GM18502 (cell line): ENCODE results near the gene BIN1.
A peak's percentile ranks its signal among the peaks of the same experiment; 100 is the strongest.
"Not testable (repeated sequence)": the region's sequence is repeated elsewhere in the genome, so short reads cannot be mapped to it uniquely, and the experiment has no call there.

Source experiments
- ATAC-seq: cut with Tn5 transposase; IDR thresholded peaks from one replicate; pipeline ENCODE4 v1.9.1; 2021; ENCODE audit warnings: mild to moderate bottlenecking; ENCODE audit not compliant: unreplicated experiment, poor library complexity

The BIN1 gene

DNA sequence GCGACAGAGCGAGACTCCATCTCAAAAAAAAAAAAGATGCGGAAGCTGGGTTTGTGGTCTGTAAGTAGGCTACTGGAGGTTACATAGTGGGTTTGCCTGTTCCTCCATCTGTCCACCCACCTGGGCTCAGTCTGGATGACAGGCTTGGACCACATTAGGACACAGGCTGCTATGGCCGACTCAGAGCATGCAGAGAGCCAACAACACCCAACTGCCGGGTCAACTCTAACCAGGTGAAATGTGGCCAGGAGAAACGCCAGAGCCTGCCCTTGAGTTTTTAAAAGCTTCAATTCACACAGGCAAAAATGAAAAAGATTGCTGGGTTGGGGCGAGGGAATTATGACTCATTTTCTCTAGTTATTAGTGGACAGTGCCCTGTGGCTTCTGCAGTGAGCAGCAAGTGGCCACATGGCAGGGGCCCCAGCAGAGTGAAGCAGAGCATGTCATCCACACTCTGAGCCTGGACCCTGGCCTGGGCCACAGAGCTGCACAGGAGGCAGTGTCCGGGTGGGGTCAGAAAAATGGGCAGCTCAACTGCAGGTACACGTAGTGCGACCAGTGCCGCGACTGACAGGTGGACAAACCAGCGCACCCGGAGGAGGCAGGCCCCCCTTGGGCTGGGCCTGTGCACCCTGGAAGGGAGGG is 67.4 kb downstream of the BIN1 start:
- ATAC-seq = peak; percentile 79

DNA sequence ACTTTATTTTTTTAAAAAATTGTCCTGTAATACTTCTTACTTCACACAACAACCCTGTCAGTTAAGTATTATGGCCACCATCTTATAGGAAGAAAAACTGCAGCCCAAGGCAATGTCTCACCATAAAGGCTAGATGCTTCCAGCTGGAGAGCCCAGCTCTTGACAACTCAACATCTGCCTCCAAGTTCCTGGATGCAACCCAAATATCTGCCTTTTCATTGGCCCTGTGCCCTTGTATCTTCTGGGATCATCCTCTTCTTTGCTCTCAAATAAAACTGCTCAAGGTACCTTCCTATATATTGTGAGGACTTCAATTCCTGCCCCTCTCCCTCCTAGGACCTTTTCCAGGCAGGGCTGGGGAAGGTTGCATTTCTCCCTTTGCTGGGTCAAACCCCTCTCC is 69.5 kb downstream of the BIN1 start:
- ATAC-seq = no peak

DNA sequence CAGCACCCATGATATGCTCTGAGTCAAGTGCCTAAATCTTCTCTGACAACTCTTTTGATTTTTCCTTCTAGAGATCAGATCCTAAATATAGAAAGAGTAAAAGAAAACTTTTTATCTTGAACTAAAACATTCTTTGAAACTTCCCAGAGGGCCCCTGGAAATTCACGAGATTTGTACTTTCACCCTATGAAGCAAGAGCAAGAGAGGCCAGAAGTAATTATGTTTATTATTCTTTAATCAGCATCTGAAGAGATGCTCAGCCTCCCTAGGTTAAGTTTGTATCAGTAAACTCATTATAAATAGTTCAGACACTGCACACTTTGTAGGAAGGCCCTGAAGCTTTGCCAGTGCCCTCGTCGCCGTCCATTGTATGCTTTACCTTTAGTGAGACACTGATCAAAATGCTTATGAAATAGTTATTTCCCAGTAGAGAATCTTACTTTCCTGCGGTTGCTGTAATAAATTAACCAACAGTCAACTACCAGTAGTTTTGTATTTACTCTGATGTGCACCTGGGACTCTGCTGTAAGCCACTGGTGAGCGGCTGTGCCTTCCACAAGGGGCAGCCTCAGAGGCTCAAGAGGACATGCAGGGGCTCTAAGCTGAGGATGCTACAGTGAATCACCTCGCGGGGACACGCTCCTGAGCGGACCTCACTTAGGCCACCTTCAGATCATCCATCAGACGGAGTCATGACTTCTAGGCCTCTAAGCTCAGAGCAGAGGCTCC is 71.9 kb downstream of the BIN1 start:
- ATAC-seq = no peak

DNA sequence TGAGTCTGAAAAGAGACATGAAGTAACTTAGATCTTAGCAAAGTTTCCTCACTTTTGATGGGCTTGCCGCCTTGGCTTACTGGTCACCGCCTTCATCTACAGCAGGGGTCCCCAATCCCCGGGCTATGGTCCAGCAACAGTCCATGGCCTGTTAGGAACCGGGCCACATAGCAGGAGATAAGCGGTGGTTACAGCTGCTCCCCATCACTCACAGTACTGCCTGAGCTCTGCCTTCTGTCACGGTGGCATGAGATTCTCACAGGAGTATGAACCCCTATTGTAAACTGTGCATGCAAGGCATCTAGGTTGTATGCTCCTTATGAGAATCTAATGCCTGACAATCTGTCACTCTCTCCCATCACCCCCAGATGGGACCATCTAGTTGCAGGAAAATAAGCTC is 72.9 kb downstream of the BIN1 start:
- ATAC-seq = no peak

DNA sequence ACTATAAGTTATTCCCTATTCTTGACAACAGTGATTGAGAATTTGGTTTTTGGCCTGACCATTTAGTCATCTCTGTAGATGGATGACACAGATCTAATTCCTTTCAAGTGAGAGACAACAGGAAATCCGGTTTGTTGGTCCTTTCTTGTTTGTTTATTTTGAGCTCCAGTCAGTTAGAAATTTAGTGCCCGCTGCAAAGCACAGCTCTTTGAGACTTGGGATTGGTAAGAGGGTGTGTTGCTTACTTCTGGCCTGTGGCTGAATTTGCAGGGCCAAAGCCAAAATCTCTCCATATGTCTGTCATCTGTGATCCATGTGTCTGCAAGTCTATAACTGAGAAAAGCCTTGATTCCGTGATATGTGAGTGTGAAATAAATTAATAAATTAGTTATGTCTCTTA is 74.3 kb downstream of the BIN1 start:
- ATAC-seq = no peak

DNA sequence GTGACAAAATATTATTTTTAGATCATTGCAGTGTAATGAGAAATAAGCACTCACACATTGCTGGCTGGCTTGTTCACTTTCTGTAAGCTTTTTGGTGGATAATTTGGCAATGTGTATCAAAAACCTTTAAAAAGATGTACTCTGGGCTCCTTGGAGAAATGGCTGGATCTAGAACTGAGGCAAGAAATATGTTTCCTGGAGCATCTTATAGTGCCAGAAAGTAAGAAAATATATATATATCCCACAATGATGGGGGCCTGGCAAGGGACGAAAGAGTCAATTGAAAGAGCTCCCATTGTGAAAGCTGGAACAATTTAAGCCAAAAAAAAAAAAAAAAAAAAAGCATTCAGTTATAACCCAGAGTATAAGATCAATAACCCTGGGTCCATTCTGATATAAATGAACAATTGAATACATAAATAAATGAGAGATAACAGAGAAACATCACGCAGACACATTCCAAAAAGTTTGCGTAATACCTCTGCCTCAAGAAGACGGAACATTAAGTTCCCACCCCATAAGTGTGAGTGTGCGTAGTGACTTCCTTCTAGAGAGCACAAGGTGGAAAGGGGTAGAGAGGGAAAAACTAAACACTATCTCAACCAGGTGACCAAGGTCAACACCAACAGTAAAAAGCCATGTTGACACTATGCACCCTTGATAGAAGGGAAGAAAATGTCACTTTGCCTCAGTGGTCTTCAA is 77.5 kb downstream of the BIN1 start:
- no peak for ATAC-seq

DNA sequence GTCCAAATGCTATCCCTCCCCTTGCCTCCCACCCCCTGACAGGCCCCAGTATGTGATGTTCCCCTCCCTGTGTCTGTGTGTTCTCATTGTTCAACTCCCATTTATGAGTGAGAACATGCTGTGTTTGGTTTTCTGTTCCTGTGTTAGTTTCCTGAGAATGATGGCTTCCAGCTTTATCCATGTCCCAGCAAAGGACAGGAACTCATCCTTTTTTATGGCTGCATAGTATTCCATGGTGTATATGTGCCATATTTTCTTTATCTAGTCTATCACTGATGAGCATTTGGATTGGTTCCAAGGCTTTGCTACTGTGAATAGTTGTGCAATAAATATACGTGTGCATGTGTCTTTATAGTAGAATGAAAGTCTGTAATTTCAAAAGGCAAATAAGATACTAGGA is 78.2 kb downstream of the BIN1 start:
- ATAC-seq = not testable (repeated sequence)

DNA sequence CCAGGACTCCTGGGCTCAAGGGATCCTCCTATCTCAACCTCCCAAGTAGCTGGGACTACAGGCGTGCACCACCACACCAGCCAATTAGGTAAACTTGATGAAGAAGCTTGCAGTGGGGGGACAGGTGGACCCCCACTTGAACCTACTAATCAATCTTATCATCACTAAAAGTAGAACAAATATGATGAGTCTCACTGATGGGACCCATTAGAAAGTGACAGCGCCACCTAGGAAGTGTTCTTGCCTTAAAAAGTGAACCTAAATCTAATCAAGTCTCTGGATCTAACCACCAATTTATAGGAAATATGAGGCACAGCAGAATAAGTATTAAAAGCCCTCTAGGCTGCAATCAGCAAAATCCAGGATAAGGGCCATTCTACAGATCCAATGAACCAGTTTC is 79.2 kb downstream of the BIN1 start:
- no peak for ATAC-seq

DNA sequence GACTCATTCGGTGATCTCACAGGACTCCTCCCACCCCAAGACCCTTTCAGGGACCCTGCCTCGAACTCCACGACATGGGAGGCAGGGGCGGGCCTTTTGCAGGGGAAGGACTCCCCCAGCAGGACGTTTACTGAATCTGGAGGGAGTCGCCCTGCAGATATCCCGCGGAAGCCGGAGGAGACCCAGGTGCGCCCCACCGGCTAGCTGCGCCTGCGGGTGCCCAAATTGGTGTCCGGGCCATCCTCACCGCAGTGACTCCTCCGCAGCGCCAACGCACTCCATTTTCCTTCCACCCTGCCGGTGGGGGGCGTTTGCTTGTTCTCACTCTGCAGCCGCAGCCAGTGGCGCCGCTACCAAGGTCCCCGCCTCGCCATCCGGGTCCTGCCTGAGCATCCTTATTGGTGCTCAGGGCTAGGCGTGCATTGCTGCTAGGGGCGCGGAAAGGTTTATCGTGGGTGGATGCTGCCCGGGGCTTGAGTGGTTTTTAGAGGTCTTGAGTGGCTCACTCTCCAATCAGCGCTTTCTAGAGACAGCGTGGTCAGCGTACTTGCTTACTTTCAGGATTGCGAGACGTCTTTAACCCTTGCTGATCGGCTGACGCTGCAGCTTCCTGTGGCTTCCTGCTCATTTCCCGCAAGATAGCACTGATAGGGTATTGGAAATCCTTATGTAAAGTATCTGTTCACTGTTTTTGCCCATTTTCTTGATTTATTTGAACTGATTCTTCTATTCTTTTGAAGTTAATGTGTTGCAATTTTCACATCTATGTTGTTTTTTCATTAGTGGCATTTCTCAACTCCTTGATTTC is 81.4 kb downstream of the BIN1 start:
- peak; percentile 97 for ATAC-seq

DNA sequence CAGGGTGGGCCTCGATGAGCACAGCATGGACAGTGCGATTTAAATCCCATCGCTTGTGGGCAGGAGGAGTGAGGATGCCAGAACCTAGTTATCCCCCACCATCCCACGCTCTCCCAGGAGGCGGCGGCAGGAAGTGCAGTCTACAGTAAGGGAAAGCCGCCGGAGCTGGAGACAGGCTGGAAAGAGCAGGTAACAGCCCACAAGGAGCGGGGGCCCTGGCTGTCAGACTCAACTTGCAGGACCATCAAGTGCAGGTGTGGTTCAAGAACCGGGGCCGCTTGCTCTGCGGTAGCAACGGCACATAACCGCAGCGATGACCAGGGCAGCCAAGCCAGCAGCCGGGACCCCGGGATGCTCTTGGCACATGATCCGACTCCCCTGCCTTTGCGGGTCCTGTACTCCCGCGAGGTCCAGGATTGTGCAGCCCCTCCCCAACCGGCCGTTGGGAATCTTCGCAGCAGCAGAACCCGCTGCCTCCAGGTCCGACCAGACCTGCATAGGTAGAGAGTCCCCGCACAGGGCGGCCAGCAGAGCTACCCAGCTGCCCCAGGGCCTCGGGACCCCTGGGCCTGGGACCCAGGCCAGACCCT is 82.1 kb downstream of the BIN1 start:
- peak; percentile 5 for ATAC-seq

DNA sequence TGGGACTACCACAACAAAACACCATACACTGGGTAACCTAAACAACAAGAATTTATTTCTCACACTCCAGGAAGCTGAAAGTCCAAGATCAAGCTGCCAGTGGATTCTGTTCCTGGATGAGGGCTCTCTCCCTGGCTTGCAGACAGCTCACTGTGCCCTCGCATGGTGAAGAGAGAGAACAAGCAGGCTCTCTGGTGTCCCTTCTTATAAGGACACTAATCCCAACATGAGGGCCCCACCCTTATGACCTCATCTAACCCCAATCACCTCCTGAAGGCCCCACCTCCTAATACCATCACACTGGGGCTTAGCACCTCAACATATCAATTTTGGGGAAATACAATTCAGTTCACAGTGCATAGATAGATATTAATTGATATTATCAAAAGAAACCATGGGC is 83.5 kb downstream of the BIN1 start:
- ATAC-seq = no peak

DNA sequence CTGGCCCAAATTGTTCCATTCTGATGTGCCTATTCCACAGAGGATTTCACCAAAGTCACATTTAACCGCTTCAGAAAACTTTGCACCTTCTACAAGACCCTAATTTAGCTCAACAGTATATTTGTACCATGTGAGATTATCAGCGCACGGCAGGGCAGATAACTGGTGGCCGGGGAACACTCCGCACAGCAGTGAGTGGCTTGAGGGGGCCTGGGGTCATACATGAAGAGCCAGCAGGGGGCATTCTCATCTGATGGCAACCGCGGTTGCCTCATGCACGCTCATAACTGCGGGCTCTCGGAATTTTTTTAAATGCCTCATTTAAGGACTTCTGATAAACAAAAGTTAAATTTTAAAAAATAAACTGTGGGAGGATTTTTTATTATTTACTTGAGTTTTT is 84.1 kb downstream of the BIN1 start:
- no peak for ATAC-seq

DNA sequence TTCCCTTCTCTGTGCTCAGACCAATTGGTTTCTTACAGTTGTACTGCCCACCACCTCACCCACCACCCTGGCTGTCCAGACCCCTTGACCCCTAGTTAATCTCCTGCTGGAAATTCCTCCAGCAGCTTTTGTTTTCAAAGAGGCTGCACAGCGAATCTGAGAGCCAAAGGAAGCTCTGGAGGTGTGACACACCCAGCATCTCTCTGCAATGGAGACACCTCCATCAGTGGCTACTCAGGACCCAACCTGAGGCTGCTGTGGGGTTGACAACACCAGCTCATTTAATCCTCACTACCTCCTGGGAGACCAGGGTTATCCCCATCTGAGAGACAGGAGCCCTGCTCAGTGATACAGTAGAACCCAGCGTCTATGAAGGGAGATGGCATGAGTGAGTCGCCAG is 86.4 kb downstream of the BIN1 start:
- no peak for ATAC-seq

DNA sequence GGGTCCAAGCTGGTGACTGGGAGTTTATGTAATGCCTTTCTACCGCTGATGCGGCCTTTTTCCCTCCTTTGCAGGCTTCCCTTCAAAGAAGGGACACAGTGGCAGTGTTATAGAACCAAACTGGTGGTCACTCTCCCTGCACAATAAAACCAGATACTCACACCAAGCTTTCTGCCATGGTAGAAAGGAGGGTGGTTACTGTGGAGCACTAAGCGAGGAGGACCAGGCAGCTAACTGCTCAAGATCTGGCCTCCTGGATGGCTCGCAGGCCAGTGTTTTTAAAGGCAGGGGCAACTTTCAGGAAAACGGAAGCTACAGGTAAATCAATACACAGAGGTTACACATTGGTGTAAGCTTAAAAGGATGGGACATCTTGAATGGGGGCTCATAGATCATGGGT is 89.4 kb downstream of the BIN1 start:
- no peak for ATAC-seq

DNA sequence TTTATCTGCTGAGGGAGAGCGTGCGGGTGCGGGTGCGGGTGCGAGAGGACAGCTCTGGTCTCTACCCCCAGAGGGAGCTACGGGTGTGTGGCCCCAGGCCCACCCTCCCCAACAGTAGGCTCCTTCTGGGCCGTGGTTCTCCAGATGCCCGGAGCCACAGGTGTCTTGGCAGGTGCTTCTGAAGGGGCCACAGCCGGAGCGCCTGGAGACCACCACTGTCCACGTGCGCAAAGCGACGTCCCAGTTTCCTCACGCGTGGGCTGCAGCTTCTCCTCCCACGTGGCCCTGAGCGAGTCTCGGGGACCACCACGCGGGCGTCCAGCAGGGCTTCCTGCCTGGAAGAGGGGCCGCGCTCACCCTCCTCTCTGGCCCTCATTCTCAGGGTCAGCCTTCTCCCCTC is 90.6 kb downstream of the BIN1 start:
- ATAC-seq = no peak

DNA sequence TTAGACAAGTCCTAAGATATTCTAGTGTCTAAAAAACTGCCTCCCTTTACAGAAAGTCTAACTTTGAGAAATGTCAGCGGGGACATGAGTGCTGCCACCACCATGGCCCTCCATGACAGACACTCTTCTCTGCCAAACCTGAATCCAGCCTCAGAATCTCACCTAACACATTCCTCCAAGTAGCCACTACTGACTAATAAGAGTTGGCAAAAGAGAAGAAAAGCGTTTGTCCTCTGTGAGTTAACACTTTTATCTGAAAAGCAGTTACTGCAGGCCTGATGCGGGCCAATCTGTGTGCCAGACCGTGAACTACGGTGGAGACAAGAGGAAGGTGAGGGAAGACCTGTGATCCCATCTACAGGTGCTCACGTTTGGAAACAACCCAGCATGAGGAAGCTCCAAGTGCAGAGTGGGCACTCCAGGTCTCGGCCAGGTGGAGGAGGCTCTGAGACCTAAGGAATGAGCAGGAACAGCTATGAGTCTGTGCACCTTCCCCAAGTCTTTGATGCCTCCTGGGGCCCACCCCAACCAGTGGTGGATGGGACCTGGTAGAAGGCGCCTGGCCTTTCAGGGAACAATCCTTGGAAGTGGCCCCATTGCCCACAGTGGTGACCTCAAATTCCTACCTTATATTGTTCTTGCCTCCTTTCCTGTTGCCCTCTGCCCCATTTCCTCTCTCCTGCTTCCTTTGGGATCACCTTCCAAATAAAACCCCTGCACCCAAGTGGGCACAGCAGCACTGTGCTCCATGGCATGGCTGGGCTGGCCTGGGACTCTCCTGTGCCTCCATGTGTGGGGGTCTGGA is 91.6 kb downstream of the BIN1 start:
- ATAC-seq = no peak

DNA sequence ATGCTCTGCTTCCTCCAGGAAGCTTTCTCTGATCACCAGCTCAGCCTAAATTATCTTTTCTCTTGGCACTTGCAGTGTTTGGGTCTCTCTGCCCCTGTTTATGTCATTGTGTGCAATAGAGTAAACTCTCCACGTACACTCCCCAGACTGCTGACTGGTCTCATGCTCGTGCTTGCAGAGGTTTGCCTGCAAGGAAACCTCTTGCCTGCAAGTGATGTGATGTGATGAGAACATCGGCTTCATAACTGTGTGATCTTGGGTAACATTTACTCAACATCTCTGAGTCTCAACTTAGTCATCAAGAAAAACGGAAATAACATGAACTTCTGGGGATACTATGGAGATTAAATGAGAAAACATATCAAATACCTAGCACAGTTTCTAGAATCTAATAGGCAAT is 92.3 kb downstream of the BIN1 start:
- no peak for ATAC-seq

DNA sequence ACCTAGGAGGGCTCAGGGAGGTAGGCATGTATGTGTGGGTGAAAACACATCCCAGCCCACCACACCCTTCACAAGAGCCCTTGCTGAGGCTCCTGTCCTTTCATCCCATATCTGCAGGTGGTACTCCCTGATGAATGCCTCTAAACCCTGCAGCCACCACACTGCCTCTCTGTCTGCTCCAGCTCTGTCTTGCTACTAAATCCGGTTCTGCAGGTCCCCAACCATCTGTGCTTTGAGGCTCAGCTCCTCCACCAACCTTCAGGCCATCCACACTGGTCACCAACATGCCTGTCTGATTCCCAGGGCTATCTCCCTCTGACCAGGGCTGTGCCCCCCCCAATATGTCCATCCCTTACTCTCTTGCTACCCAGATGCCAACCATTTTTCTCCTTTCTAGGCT is 92.7 kb downstream of the BIN1 start:
- ATAC-seq = no peak

DNA sequence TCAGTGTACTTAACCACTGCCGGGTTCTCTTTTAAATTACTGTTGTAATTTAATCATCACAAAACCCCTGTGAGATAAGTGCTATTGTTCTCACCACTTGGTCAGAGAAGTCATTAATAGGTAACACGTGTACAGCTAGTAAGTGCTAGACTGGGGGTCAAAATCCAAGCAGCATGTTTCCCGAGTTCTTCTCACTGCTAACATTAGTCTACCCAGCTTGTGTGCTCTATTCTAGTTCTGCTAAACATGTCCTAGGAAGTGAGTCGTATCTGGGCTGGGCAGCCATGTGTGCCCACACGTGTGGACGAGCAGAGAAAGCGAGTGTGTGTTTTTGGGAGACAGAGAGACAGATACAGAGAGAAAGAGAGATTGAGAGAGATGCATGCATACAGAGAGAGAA is 94.1 kb downstream of the BIN1 start:
- no peak for ATAC-seq

DNA sequence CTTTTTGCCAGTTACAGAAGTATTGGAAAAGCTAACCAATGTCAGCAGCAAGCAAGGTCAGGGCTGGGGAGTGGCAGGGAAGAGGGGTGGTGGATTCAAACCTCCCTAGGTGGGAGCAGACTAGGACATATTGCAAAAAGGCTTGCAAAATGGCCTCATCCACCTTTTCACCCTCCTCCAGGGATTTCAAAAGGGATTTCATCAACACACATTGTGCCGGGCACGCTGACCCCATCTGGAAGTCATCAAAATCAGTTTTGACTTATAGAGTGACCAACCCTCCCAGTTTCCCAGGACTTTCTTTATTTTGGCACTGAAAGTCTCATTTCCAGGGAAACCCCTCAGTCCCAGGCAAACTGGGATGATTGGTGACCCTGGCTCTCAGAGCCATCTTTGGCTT is 94.7 kb downstream of the BIN1 start:
- no peak for ATAC-seq
